Stomach smooth muscle (tissue), 2 donors: Measurements from ENCODE around the gene RFTN1.

Experiments
- H3K27ac ChIP-seq: one replicate; pipeline ENCODE4 v1.7.0; 2013; ENCODE audit warnings: mild to moderate bottlenecking, low read length, inconsistent platforms
- H3K27me3 ChIP-seq, 2 donors: one replicate each; pipeline ENCODE4 v1.7.0; 2013; ENCODE audit warnings: low read length in 2 of 2; ENCODE audit not compliant: insufficient read depth in 2 of 2, control insufficient read depth in 1 of 2
- H3K36me3 ChIP-seq, 2 donors: one replicate each; pipeline ENCODE4 v1.7.0; 2013; ENCODE audit warnings: low read length in 2 of 2; ENCODE audit not compliant: control insufficient read depth in 2 of 2, insufficient read depth in 2 of 2
- H3K4me1 ChIP-seq: one replicate; pipeline ENCODE4 v1.7.0; 2013; ENCODE audit warnings: low read length; ENCODE audit not compliant: control insufficient read depth, insufficient read depth
- H3K4me3 ChIP-seq, 2 donors: one replicate each; pipeline ENCODE4 v1.7.0; 2013; ENCODE audit warnings: low read length in 2 of 2
- H3K9ac ChIP-seq, 2 donors: one replicate each; pipeline ENCODE4 v1.7.0; 2013; ENCODE audit warnings: low read length in 2 of 2, mild to moderate bottlenecking in 1 of 2
- H3K9me3 ChIP-seq, 2 donors: one replicate each; pipeline ENCODE4 v1.7.0; 2013; ENCODE audit warnings: low read length in 2 of 2; ENCODE audit not compliant: control insufficient read depth in 2 of 2
- donor health status: healthy.
- donor health status: Pancreatic carcinoma.

The RFTN1 gene

GRCh38 chr3:16354291-16354690 is 159.2 kb downstream of the RFTN1 start:
- Histone ChIP-seq H3K27ac (no peak overlapping the region), H3K9me3 (no peaks in the 10 kb centered on the region), H3K36me3 (peaks cover 0 to under 1% of the 10 kb centered on the region in 2 donors), H3K4me3 (no peak overlapping the region), H3K27me3 (no peaks in the 10 kb centered on the region), H3K9ac (no peak overlapping the region), H3K4me1 (no peaks in the 10 kb centered on the region)

- H3K36me3 ChIP-seq = peaks cover 0 to 3% of the 10 kb centered on the region in 2 donors
Observed at GRCh38 chr3:16352428-16352827, 161.1 kb downstream of the RFTN1 start.

GRCh38 chr3:16350597-16351318 is 162.7 kb downstream of the RFTN1 start:
- Histone ChIP-seq H3K9ac (no peak overlapping the region), H3K9me3 (no peaks in the 10 kb centered on the region), H3K4me1 (no peaks in the 10 kb centered on the region), H3K27me3 (no peaks in the 10 kb centered on the region), H3K27ac (no peak overlapping the region), H3K4me3 (no peak overlapping the region), H3K36me3 (peaks cover 0 to 7% of the 10 kb centered on the region in 2 donors)

More at GRCh38 chr3:16352428-16352827, 161.1 kb downstream of the RFTN1 start:
- no peak overlapping the region for H3K27ac ChIP-seq
- H3K9ac ChIP-seq = no peak overlapping the region
- no peaks in the 10 kb centered on the region for H3K4me1 ChIP-seq
- no peak overlapping the region for H3K4me3 ChIP-seq
- H3K9me3 ChIP-seq = no peaks in the 10 kb centered on the region
- H3K27me3 ChIP-seq = no peaks in the 10 kb centered on the region

- Histone ChIP-seq H3K27ac (no peak overlapping the region), H3K27me3 (no peaks in the 10 kb centered on the region), H3K9me3 (no peaks in the 10 kb centered on the region), H3K4me3 (no peak overlapping the region), H3K36me3 (peaks cover 0 to 7% of the 10 kb centered on the region in 2 donors), H3K9ac (no peak overlapping the region), H3K4me1 (no peaks in the 10 kb centered on the region)
Observed at GRCh38 chr3:16349986-16350596, 163.4 kb downstream of the RFTN1 start.

- peaks cover 0 to 7% of the 10 kb centered on the region in 2 donors for H3K36me3 ChIP-seq
- H3K9ac ChIP-seq = no peak overlapping the region
- H3K27me3 ChIP-seq = no peaks in the 10 kb centered on the region
- H3K9me3 ChIP-seq = no peaks in the 10 kb centered on the region
- H3K4me1 ChIP-seq = no peaks in the 10 kb centered on the region
- H3K27ac ChIP-seq = no peak overlapping the region
- H3K4me3 ChIP-seq = no peak overlapping the region
Observed at GRCh38 chr3:16347548-16347947, 166.0 kb downstream of the RFTN1 start.

GRCh38 chr3:16346413-16347081 is 167.0 kb downstream of the RFTN1 start:
- Histone ChIP-seq H3K9ac (no peak overlapping the region), H3K9me3 (no peaks in the 10 kb centered on the region), H3K4me1 (no peaks in the 10 kb centered on the region), H3K36me3 (peaks cover 0 to 7% of the 10 kb centered on the region in 2 donors), H3K27ac (no peak overlapping the region), H3K4me3 (no peak overlapping the region), H3K27me3 (no peaks in the 10 kb centered on the region)

- Histone ChIP-seq H3K27ac (no peak overlapping the region), H3K9ac (no peak overlapping the region), H3K4me3 (no peak overlapping the region), H3K27me3 (no peaks in the 10 kb centered on the region), H3K9me3 (no peaks in the 10 kb centered on the region), H3K4me1 (peaks cover 2% of the 10 kb centered on the region), H3K36me3 (peaks cover 0 to 4% of the 10 kb centered on the region in 2 donors)
Observed at GRCh38 chr3:16343101-16343500, 170.4 kb downstream of the RFTN1 start.

- H3K4me3 ChIP-seq = no peak overlapping the region
- H3K36me3 ChIP-seq = peaks cover 5 to 7% of the 10 kb centered on the region in 2 donors
- no peak overlapping the region for H3K27ac ChIP-seq
- peaks cover 5% of the 10 kb centered on the region for H3K4me1 ChIP-seq
- no peaks in the 10 kb centered on the region for H3K9me3 ChIP-seq
- H3K27me3 ChIP-seq = no peaks in the 10 kb centered on the region
- H3K9ac ChIP-seq = no peak overlapping the region
Observed at GRCh38 chr3:16338999-16339398, 174.5 kb downstream of the RFTN1 start.

GRCh38 chr3:16337856-16338540 is 175.5 kb downstream of the RFTN1 start:
- H3K4me1 ChIP-seq = peaks cover 5% of the 10 kb centered on the region
- H3K9ac ChIP-seq = no peak overlapping the region
- H3K4me3 ChIP-seq = no peak overlapping the region
- no peaks in the 10 kb centered on the region for H3K27me3 ChIP-seq
- no peaks in the 10 kb centered on the region for H3K9me3 ChIP-seq
- H3K36me3 ChIP-seq = peaks cover 5 to 7% of the 10 kb centered on the region in 2 donors
- H3K27ac ChIP-seq = no peak overlapping the region

GRCh38 chr3:16336825-16337224 is 176.7 kb downstream of the RFTN1 start:
- no peaks in the 10 kb centered on the region for H3K9me3 ChIP-seq
- no peak overlapping the region for H3K4me3 ChIP-seq
- H3K4me1 ChIP-seq = peaks cover 5% of the 10 kb centered on the region
- no peak overlapping the region for H3K27ac ChIP-seq
- H3K36me3 ChIP-seq = peaks cover 5 to 7% of the 10 kb centered on the region in 2 donors
- no peaks in the 10 kb centered on the region for H3K27me3 ChIP-seq
- no peak overlapping the region for H3K9ac ChIP-seq
